ENCODE results near the gene RTN4.

RTN4 gene

DNA sequence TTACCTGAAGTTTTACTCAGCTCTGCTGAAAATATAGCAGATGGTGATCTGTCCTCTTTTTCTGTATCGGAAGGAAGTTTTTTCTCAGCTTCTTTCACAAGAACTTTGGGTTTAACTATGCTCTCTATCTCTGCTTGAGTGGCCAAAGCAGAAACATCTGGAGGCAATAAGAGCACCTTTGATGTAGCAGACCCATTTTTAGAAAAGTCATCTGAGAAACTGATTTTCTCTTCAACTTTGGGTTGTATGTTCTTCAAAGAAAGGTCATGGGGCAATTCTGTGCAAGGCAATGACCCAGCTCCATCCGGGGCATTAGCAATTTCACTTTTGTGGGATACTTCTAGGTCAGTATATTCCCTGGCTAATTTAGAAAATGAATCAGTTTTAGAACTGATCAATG is 25.2 kb downstream of the RTN4 start:
- Histone ChIP-seq H3K36me3 (ENCODE audit: control insufficient read depth, low read length) (peaks cover 17% of the 10 kb centered on the region; the same call in 1 of the 2 replicates), H3F3A (ENCODE audit: control insufficient read depth, insufficient read depth) (peaks cover 19% of the 10 kb centered on the region), H3K27me3 (ENCODE audit: control insufficient read depth, low read length) (no peaks in the 10 kb centered on the region), H3K9me3 (ENCODE audit: control insufficient read depth, insufficient read depth, low read length) (no peaks in the 10 kb centered on the region), H3K4me1 (ENCODE audit: control insufficient read depth, low read length) (peaks cover 50% of the 10 kb centered on the region), H3K79me2 (ENCODE audit: control insufficient read depth, low read length) (peaks cover 92% of the 10 kb centered on the region), H3K4me2 (ENCODE audit: low read length) (peak overlapping the region; percentile 52), H3K9me2 (replicated peaks; ENCODE audit: control insufficient read depth, low read length) (no peaks in the 10 kb centered on the region), H3K27ac (ENCODE audit: low read depth, low read length) (peak overlapping the region; percentile 9; the same call in 1 of the 2 replicates), H3K4me3 (ENCODE audit: low read length) (peak overlapping the region; percentile 27), H4K20me1 (ENCODE audit: control insufficient read depth, insufficient read depth, low read depth, low read length) (peaks cover 5% of the 10 kb centered on the region)
- no peak for TF ChIP-seq EZH2phosphoT487 (IDR thresholded peaks at IDR 0.05; ENCODE audit: borderline replicate concordance, low read length)
- TF ChIP-seq, protein P1, sequence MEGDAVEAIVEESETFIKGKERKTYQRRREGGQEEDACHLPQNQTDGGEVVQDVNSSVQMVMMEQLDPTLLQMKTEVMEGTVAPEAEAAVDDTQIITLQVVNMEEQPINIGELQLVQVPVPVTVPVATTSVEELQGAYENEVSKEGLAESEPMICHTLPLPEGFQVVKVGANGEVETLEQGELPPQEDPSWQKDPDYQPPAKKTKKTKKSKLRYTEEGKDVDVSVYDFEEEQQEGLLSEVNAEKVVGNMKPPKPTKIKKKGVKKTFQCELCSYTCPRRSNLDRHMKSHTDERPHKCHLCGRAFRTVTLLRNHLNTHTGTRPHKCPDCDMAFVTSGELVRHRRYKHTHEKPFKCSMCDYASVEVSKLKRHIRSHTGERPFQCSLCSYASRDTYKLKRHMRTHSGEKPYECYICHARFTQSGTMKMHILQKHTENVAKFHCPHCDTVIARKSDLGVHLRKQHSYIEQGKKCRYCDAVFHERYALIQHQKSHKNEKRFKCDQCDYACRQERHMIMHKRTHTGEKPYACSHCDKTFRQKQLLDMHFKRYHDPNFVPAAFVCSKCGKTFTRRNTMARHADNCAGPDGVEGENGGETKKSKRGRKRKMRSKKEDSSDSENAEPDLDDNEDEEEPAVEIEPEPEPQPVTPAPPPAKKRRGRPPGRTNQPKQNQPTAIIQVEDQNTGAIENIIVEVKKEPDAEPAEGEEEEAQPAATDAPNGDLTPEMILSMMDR (IDR thresholded peaks at IDR 0.05; ENCODE audit: low read depth, low read length, poor library complexity, severe bottlenecking): no peak

DNA sequence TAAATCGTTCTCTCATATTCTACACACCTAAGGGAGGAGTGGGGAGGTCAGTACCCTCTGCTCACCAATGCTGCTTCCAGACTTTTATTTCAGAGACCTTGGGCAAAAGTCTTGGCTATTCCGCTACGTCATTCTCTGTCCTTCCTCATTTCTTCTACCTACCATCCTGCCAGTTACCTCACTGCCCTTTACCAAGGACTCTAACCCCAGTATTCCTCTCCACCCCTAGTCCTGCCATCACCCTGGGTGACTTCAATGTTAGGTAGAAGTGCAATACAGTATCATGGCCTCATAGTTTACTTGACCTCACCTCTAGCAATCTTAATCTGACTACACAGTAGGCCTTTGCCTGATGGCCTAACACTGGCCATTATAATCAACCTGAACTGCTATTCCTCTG is 27.8 kb downstream of the RTN4 start:
- Histone ChIP-seq H3K4me1 (ENCODE audit: control insufficient read depth, low read length) (peaks cover 61% of the 10 kb centered on the region), H3K79me2 (ENCODE audit: control insufficient read depth, low read length) (peaks cover 91% of the 10 kb centered on the region), H3K9me3 (ENCODE audit: control insufficient read depth, insufficient read depth, low read length) (no peaks in the 10 kb centered on the region), H3F3A (ENCODE audit: control insufficient read depth, insufficient read depth) (peaks cover 23% of the 10 kb centered on the region), H3K36me3 (ENCODE audit: control insufficient read depth, low read length) (peaks cover 32% of the 10 kb centered on the region), H4K20me1 (ENCODE audit: control insufficient read depth, insufficient read depth, low read depth, low read length) (peaks cover 18% of the 10 kb centered on the region), H3K4me3 (ENCODE audit: low read length) (no peak overlapping the region), H3K27ac (ENCODE audit: low read depth, low read length) (no peak overlapping the region), H3K4me2 (ENCODE audit: low read length) (no peak overlapping the region), H3K27me3 (ENCODE audit: control insufficient read depth, low read length) (no peaks in the 10 kb centered on the region), H3K9me2 (replicated peaks; ENCODE audit: control insufficient read depth, low read length) (no peaks in the 10 kb centered on the region)
- TF ChIP-seq EZH2phosphoT487 (IDR thresholded peaks at IDR 0.05; ENCODE audit: borderline replicate concordance, low read length): no peak
- TF ChIP-seq, protein P1 (IDR thresholded peaks at IDR 0.05; ENCODE audit: low read depth, low read length, poor library complexity, severe bottlenecking): no peak

DNA sequence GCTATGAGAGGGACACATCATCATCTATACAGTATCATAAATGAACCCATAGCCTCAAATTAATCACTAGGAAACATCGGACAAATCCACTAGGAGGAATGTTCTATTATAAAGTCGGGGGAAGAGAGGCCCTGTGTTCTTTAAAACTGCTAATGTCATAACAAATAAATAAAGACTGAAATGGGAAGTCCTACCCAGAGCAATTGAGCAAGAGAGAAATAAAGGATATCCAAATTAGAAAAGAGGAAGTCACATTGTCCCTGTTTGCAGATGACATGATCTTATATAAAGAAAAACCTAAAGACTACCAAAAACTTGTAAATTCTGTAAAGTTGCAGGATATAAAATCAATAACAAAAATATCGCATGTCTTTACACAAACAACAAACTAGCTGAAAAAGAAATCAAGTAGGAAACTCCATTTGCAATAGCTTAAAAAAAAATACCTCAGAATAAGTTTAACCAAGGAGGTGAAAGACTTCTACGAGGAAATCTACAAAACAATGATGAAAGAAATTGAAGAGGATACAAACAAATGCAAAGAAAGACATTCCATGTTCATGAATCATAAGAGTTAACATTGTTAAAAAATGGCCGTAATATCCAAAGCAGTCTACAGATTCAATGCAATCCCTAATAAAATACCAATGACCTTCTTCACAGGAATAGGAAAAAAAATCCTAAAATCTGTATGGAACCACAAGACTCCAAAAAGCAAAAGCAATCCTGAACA is 30.6 kb downstream of the RTN4 start:
- Histone ChIP-seq H3K4me1 (ENCODE audit: control insufficient read depth, low read length) (peaks cover 33% of the 10 kb centered on the region), H3K9me2 (replicated peaks; ENCODE audit: control insufficient read depth, low read length) (no peaks in the 10 kb centered on the region), H3K27ac (ENCODE audit: low read depth, low read length) (peak overlapping the region; percentile 37), H3K4me3 (ENCODE audit: low read length) (peak overlapping the region; percentile 42), H4K20me1 (ENCODE audit: control insufficient read depth, insufficient read depth, low read depth, low read length) (peaks cover 14% of the 10 kb centered on the region), H3K27me3 (ENCODE audit: control insufficient read depth, low read length) (no peaks in the 10 kb centered on the region), H3K79me2 (ENCODE audit: control insufficient read depth, low read length) (peaks cover 80% of the 10 kb centered on the region), H3K36me3 (ENCODE audit: control insufficient read depth, low read length) (peaks cover 23% of the 10 kb centered on the region), H3K4me2 (ENCODE audit: low read length) (peak overlapping the region; percentile 56), H3F3A (ENCODE audit: control insufficient read depth, insufficient read depth) (peaks cover 12% of the 10 kb centered on the region; the same call in 1 of the 2 replicates), H3K9me3 (ENCODE audit: control insufficient read depth, insufficient read depth, low read length) (no peaks in the 10 kb centered on the region)
- TF ChIP-seq EZH2phosphoT487 (IDR thresholded peaks at IDR 0.05; ENCODE audit: borderline replicate concordance, low read length): no peak
- TF ChIP-seq, protein P1 (IDR thresholded peaks at IDR 0.05; ENCODE audit: low read depth, low read length, poor library complexity, severe bottlenecking): no peak

Measured in DOHH2 (cell line).